WTC11 (cell line): ENCODE data around the gene ZNF688. TPM values are rescaled to one million over a fixed set of nuclear protein-coding genes. Genes with fewer than 3 reads are reported as not detected.

ENCODE experiments used
- ATAC-seq: fragments of 200-7000 bp; cut with Tn5 transposase; 2 replicates; pipeline ENCODE4 v1.10.0; 2021; ENCODE audit warnings: mild to moderate bottlenecking, moderate library complexity
- CTCF ChIA-PET: fragments of 300-600 bp; sonication (Branson Sonifier 250); formaldehyde crosslinking; loops from one replicate; lab custom pipeline; 2021; ENCODE audit warnings: antibody characterized with exemption; lab: Charles Lee
- POLR2A ChIA-PET: fragments of 350-600 bp; sonication (Branson Sonifier 250); formaldehyde crosslinking; loops from one replicate; lab custom pipeline; 2021; ENCODE audit warnings: antibody characterized with exemption; lab: Charles Lee
- DNase-seq: peaks from one replicate; pipeline ENCODE4 v3.0.0; 2021; ENCODE audit warnings: low spot score
- H3K27ac Mint-ChIP-seq: 2 replicates; pipeline ENCODE4 v1.8.0; 2021; ENCODE audit warnings: mixed read lengths
- H3K27me3 Mint-ChIP-seq: 2 replicates; pipeline ENCODE4 v1.8.0; 2021; ENCODE audit warnings: low read depth, mild to moderate bottlenecking, moderate library complexity, mixed read lengths
- H3K36me3 Mint-ChIP-seq: 2 replicates; pipeline ENCODE4 v1.8.0; 2021; ENCODE audit warnings: mixed read lengths
- H3K4me1 Mint-ChIP-seq: 2 replicates; pipeline ENCODE4 v1.8.0; 2022; ENCODE audit warnings: mixed read lengths
- H3K4me3 Mint-ChIP-seq: 2 replicates; pipeline ENCODE4 v1.8.0; 2021; ENCODE audit warnings: mild to moderate bottlenecking, moderate library complexity, mixed read lengths
- H3K9me3 Mint-ChIP-seq: 2 replicates; pipeline ENCODE4 v1.8.0; 2021; ENCODE audit warnings: mixed read lengths
- AFF4 ChIP-seq: sonication (generic); formaldehyde crosslinking; IDR thresholded peaks from 2 replicates; pipeline ENCODE4 v1.8.1; 2023; ENCODE audit warnings: mild to moderate bottlenecking, missing genetic modification reagents, borderline replicate concordance
- ATF1 ChIP-seq: sonication (generic); formaldehyde crosslinking; IDR thresholded peaks from 2 replicates; pipeline ENCODE4 v1.8.1; 2023; ENCODE audit warnings: mild to moderate bottlenecking, moderate library complexity, missing genetic modification reagents
- ATF3 ChIP-seq: sonication (generic); formaldehyde crosslinking; conservative IDR thresholded peaks from 2 replicates; pipeline ENCODE4 v1.8.1; 2022; ENCODE audit warnings: mild to moderate bottlenecking, missing genetic modification reagents
- CDX4 ChIP-seq: fragments of 250-450 bp; sonication (Bioruptor Pico); IDR thresholded peaks from 2 replicates; pipeline ENCODE4 v1.9.0; 2021; ENCODE audit warnings: moderate library complexity, mild to moderate bottlenecking, inconsistent platforms, borderline replicate concordance
- CREM ChIP-seq: sonication (generic); formaldehyde crosslinking; IDR thresholded peaks from 2 replicates; pipeline ENCODE4 v1.8.1; 2022; ENCODE audit warnings: mild to moderate bottlenecking, missing genetic modification reagents, moderate library complexity
- ELF4 ChIP-seq: sonication (generic); formaldehyde crosslinking; IDR thresholded peaks from 2 replicates; pipeline ENCODE4 v1.8.1; 2022; ENCODE audit warnings: low read depth, mild to moderate bottlenecking, moderate library complexity, missing genetic modification reagents
- FOXK1 ChIP-seq: sonication (generic); formaldehyde crosslinking; IDR thresholded peaks from 2 replicates; pipeline ENCODE4 v1.8.0; 2022; ENCODE audit warnings: mild to moderate bottlenecking, moderate library complexity, missing genetic modification reagents
- FOXP4 ChIP-seq: sonication (generic); formaldehyde crosslinking; IDR thresholded peaks from 2 replicates; pipeline ENCODE4 v1.8.0; 2022; ENCODE audit warnings: mild to moderate bottlenecking, missing genetic modification reagents
- HMGXB4 ChIP-seq: sonication (generic); formaldehyde crosslinking; IDR thresholded peaks from 2 replicates; pipeline ENCODE4 v1.8.1; 2023; ENCODE audit warnings: mild to moderate bottlenecking, moderate library complexity, missing genetic modification reagents
- NFYB ChIP-seq: sonication (generic); formaldehyde crosslinking; conservative IDR thresholded peaks from 2 replicates; pipeline ENCODE4 v1.8.0; 2022; ENCODE audit warnings: low read depth, missing genetic modification reagents
- SP1 ChIP-seq: sonication (generic); formaldehyde crosslinking; conservative IDR thresholded peaks from 2 replicates; pipeline ENCODE4 v1.8.1; 2022; ENCODE audit warnings: missing genetic modification reagents
- STAT6 ChIP-seq: sonication (generic); formaldehyde crosslinking; conservative IDR thresholded peaks from 2 replicates; pipeline ENCODE4 v1.8.1; 2023; ENCODE audit warnings: mild to moderate bottlenecking, low read depth, missing genetic modification reagents, moderate library complexity
- TCF7 ChIP-seq: sonication (generic); formaldehyde crosslinking; IDR thresholded peaks from 2 replicates; pipeline ENCODE4 v1.8.0; 2022; ENCODE audit warnings: mild to moderate bottlenecking, low read depth, missing genetic modification reagents, moderate library complexity
- TP53 ChIP-seq: sonication (generic); formaldehyde crosslinking; IDR thresholded peaks from 2 replicates; pipeline ENCODE4 v1.8.1; 2023; ENCODE audit warnings: mild to moderate bottlenecking, missing genetic modification reagents
- ZBTB43 ChIP-seq: sonication (generic); formaldehyde crosslinking; IDR thresholded peaks from 2 replicates; pipeline ENCODE4 v1.8.1; 2023; ENCODE audit warnings: mild to moderate bottlenecking, missing genetic modification reagents
- ZNF263 ChIP-seq: sonication (generic); formaldehyde crosslinking; IDR thresholded peaks from 2 replicates; pipeline ENCODE4 v1.8.1; 2022; ENCODE audit warnings: low read depth, mild to moderate bottlenecking, moderate library complexity, missing genetic modification reagents
- ZNF512 ChIP-seq: sonication (generic); formaldehyde crosslinking; IDR thresholded peaks from 2 replicates; pipeline ENCODE4 v1.8.1; 2022; ENCODE audit warnings: missing genetic modification reagents, borderline replicate concordance
- total RNA-seq: library from RNA; stranded (reverse); gene quantifications from 3 replicates; pipeline ENCODE4 v1.2.3, GENCODE V29; 2021

The ZNF688 gene
- total RNA-seq, 1 experiment from 2014 or later = 4.2 TPM

- TF ChIP-seq STAT6 (CRISPR knock-in tag) = no peak
- TF ChIP-seq SP1 (CRISPR knock-in tag) = 0 out of 2 replicates have a peak, but pooled peaks have one; percentile 38
Observed at GRCh38 chr16:30615358-30616091, 44.0 kb upstream of the ZNF688 start (continued).

GRCh38 chr16:30609926-30610839, 38.7 kb upstream of the ZNF688 start, which contains the start of gene ZNF689:
Gene ZNF689 (minus strand): TSS chr16:30610389. CDS start chr16:30610041, 348 bp downstream.
- ChIA-PET CTCF (interaction anchor here (0.6 to 3.8 kb wide), 14 partner anchors 12 to 498 kb away, joined by 3 to 18 read pairs (median 4); partner anchors contain the start of genes DCTPP1 and PRR14), POLR2A (interaction anchor here (0.6 to 2.3 kb wide), 15 partner anchors 8 to 269 kb away, joined by 3 to 14 read pairs (median 4); partner anchors contain the start of genes DCTPP1, ZNF688, ZNF747 and ZNF785)
- Mint-ChIP-seq H3K4me1 (peaks cover 3% of the 10 kb centered on the region; the same call in 1 of the 2 replicates), H3K27ac (peak within 1 kb of the TSS; percentile 97), H3K4me3 (peak within 1 kb of the TSS; percentile 84), H3K9me3 (no peaks in the 10 kb centered on the region), H3K36me3 (peaks cover 15% of the 10 kb centered on the region), H3K27me3 (no peaks in the 10 kb centered on the region; the same call in 1 of the 2 replicates)
- ATAC-seq (peak; percentile 93), DNase-seq (peak; percentile 96)
- peak; percentile 55; the same call in 1 of the 2 replicates for TF ChIP-seq FOXK1 (CRISPR knock-in tag)
- TF ChIP-seq ZNF512 (CRISPR knock-in tag) = no peak
- no peak; the same call in 1 of the 2 replicates for TF ChIP-seq FOXP4
- TF ChIP-seq ZBTB43 (CRISPR knock-in tag) = no peak
- no peak for TF ChIP-seq TCF7 (CRISPR knock-in tag)
- TF ChIP-seq ELF4 (CRISPR knock-in tag) = no peak
- TF ChIP-seq TP53 (CRISPR knock-in tag) = no peak
- no peak for TF ChIP-seq ATF3 (CRISPR knock-in tag)
- TF ChIP-seq CREM (CRISPR knock-in tag) = no peak; the same call in 1 of the 2 replicates
- peak; percentile 97 for TF ChIP-seq HMGXB4 (CRISPR knock-in tag)
- TF ChIP-seq AFF4 (CRISPR knock-in tag) = no peak
- no peak for TF ChIP-seq ATF1 (CRISPR knock-in tag)
- peak; percentile 100 for TF ChIP-seq NFYB (CRISPR knock-in tag)
- TF ChIP-seq ZNF263 (CRISPR knock-in tag) = no peak
- no peak for TF ChIP-seq CDX4 (CRISPR knock-in tag)
